ENCODE data around the gene ZCCHC17. TPM values are rescaled to one million over a fixed set of nuclear protein-coding genes. Genes with fewer than 3 reads are reported as not detected.
A peak's percentile ranks its signal among the peaks of the same experiment; 100 is the strongest.
"Not testable (repeated sequence)": the region's sequence is repeated elsewhere in the genome, so short reads cannot be mapped to it uniquely, and the experiment has no call there.

The ZCCHC17 gene
- total RNA-seq, 5 donors from 2014 or later (not counting 1 experiment from before 2014, with no cell fraction given): 13.5 to 21.5 (median 19.8) TPM

- H3K36me3 Mint-ChIP-seq: peaks cover 49% of the 10 kb centered on the region
- Histone ChIP-seq H3K36me3 (ENCODE audit: control insufficient read depth in 2 of 2, extremely low read depth in 1 of 2, insufficient read depth in 1 of 2, low read length in 1 of 2) (peaks cover 17 to 70% of the 10 kb centered on the region in 2 donors), H3K9me3 (no peaks in the 10 kb centered on the region), H3K27ac (ENCODE audit: low read length) (no peak overlapping the region), H3K4me1 (ENCODE audit: control insufficient read depth in 1 of 2, extremely low read depth in 1 of 2, insufficient read depth in 2 of 2, low read length in 2 of 2) (no peaks in the 10 kb centered on the region), H3K4me3 (ENCODE audit: control insufficient read depth in 1 of 2, extremely low read depth in 1 of 2, low read length in 1 of 2) (no peak overlapping the region), H3K27me3 (replicated peaks in 1 of 2; ENCODE audit: control insufficient read depth in 2 of 2, extremely low read depth in 1 of 2, insufficient read depth in 2 of 2, low read length in 1 of 2) (no peaks in the 10 kb centered on the region)
- H3K4me1 Mint-ChIP-seq: peaks cover 2 to 10% (median 9%) of the 10 kb centered on the region in 3 donors
- ChIA-PET CTCF (no interaction called here), POLR2A (interaction anchor here in 1 of 2 donors (1.5 kb wide), 1 partner anchor 23 kb away, joined by 4 read pairs; the partner anchor contains the start of genes SNRNP40 and ZCCHC17)
- H3K27me3 Mint-ChIP-seq: no peaks in the 10 kb centered on the region
- no peaks in the 10 kb centered on the region for H3K9me3 Mint-ChIP-seq
- DNase-seq (no peak), ATAC-seq (replicated peaks in 1 of 4) (no peak)
- WGBS (ENCODE audit: insufficient coverage): 70% methylated on average over 2 of the region's 2 CpGs
- no peak overlapping the region for H3K4me3 Mint-ChIP-seq
- no peak overlapping the region for H3K27ac Mint-ChIP-seq
These were observed 23.2 kb upstream of the ZCCHC17 start for GRCh38 chr1:31273619-31274018.

GRCh38 chr1:31282426-31282825 lies 14.4 kb upstream of the ZCCHC17 start:
- H3K4me1 Mint-ChIP-seq: peaks cover 2 to 11% (median 5%) of the 10 kb centered on the region in 3 donors
- H3K27ac ChIP-seq (ENCODE audit: low read length); H3K9me3 Mint-ChIP-seq; H3K4me3 Mint-ChIP-seq; H3K9me3 ChIP-seq; DNase-seq; ATAC-seq (replicated peaks in 1 of 4); H3K4me1 ChIP-seq (ENCODE audit: control insufficient read depth in 1 of 2, extremely low read depth in 1 of 2, insufficient read depth in 2 of 2, low read length in 2 of 2); CTCF ChIA-PET; H3K27me3 ChIP-seq (replicated peaks in 1 of 2; ENCODE audit: control insufficient read depth in 2 of 2, extremely low read depth in 1 of 2, insufficient read depth in 2 of 2, low read length in 1 of 2); H3K4me3 ChIP-seq (ENCODE audit: control insufficient read depth in 1 of 2, extremely low read depth in 1 of 2, low read length in 1 of 2); H3K27ac Mint-ChIP-seq; POLR2A ChIA-PET; H3K27me3 Mint-ChIP-seq: not testable (repeated sequence)
- no CpG with 5 or more reads among the region's 9 CpGs for whole genome bisulfite sequencing (ENCODE audit: insufficient coverage)
- peaks cover 50% of the 10 kb centered on the region for H3K36me3 Mint-ChIP-seq
- peaks cover 24 to 68% of the 10 kb centered on the region in 2 donors for H3K36me3 ChIP-seq (ENCODE audit: control insufficient read depth in 2 of 2, extremely low read depth in 1 of 2, insufficient read depth in 1 of 2, low read length in 1 of 2)

- H3K4me1 ChIP-seq (ENCODE audit: control insufficient read depth in 1 of 2, extremely low read depth in 1 of 2, insufficient read depth in 2 of 2, low read length in 2 of 2); H3K27ac Mint-ChIP-seq; H3K27me3 ChIP-seq (replicated peaks in 1 of 2; ENCODE audit: control insufficient read depth in 2 of 2, extremely low read depth in 1 of 2, insufficient read depth in 2 of 2, low read length in 1 of 2); H3K4me3 Mint-ChIP-seq; H3K4me3 ChIP-seq (ENCODE audit: control insufficient read depth in 1 of 2, extremely low read depth in 1 of 2, low read length in 1 of 2); DNase-seq; CTCF ChIA-PET; POLR2A ChIA-PET; H3K9me3 Mint-ChIP-seq; ATAC-seq (replicated peaks in 1 of 4); H3K9me3 ChIP-seq; H3K27ac ChIP-seq (ENCODE audit: low read length); H3K27me3 Mint-ChIP-seq: not testable (repeated sequence)
- WGBS (ENCODE audit: insufficient coverage): no CpG with 5 or more reads among the region's 4 CpGs
- peaks cover 3 to 17% (median 4%) of the 10 kb centered on the region in 3 donors for H3K4me1 Mint-ChIP-seq
- peaks cover 45% of the 10 kb centered on the region for H3K36me3 Mint-ChIP-seq
- peaks cover 24 to 78% of the 10 kb centered on the region in 2 donors for H3K36me3 ChIP-seq (ENCODE audit: control insufficient read depth in 2 of 2, extremely low read depth in 1 of 2, insufficient read depth in 1 of 2, low read length in 1 of 2)
These were observed 9.0 kb upstream of the ZCCHC17 start for GRCh38 chr1:31287791-31288190.

- no peaks in the 10 kb centered on the region for H3K4me1 ChIP-seq (ENCODE audit: control insufficient read depth in 1 of 2, extremely low read depth in 1 of 2, insufficient read depth in 2 of 2, low read length in 2 of 2)
- WGBS (ENCODE audit: insufficient coverage): 85% methylated on average over 2 of the region's 4 CpGs
- Mint-ChIP-seq H3K27ac (no peak overlapping the region), H3K9me3 (no peaks in the 10 kb centered on the region), H3K27me3 (no peaks in the 10 kb centered on the region), H3K4me1 (peaks cover 6 to 19% (median 12%) of the 10 kb centered on the region in 3 donors), H3K36me3 (peaks cover 48% of the 10 kb centered on the region), H3K4me3 (no peak overlapping the region)
- no peaks in the 10 kb centered on the region for H3K27me3 ChIP-seq (replicated peaks in 1 of 2; ENCODE audit: control insufficient read depth in 2 of 2, extremely low read depth in 1 of 2, insufficient read depth in 2 of 2, low read length in 1 of 2)
- POLR2A ChIA-PET: no interaction called here
- no peak overlapping the region for H3K4me3 ChIP-seq (ENCODE audit: control insufficient read depth in 1 of 2, extremely low read depth in 1 of 2, low read length in 1 of 2)
- DNase-seq (no peak), ATAC-seq (replicated peaks in 1 of 4) (no peak)
- peaks cover 16 to 76% of the 10 kb centered on the region in 2 donors for H3K36me3 ChIP-seq (ENCODE audit: control insufficient read depth in 2 of 2, extremely low read depth in 1 of 2, insufficient read depth in 1 of 2, low read length in 1 of 2)
- CTCF ChIA-PET: no interaction called here
- H3K27ac ChIP-seq (ENCODE audit: low read length): no peak overlapping the region
- no peaks in the 10 kb centered on the region for H3K9me3 ChIP-seq
These were observed 7.8 kb upstream of the ZCCHC17 start for GRCh38 chr1:31289021-31289420.

GRCh38 chr1:31295874-31296485 lies 852 bp upstream of the ZCCHC17 start:
- 0% methylated on average over 6 of the region's 17 CpGs for WGBS (ENCODE audit: insufficient coverage)
- ChIA-PET POLR2A (interaction anchor here in 1 of 2 donors (0.6 to 1.4 kb wide), 5 partner anchors 12 to 577 kb away, joined by 3 to 6 read pairs (median 4); no protein-coding TSS in a partner anchor), CTCF (interaction anchor here in 1 of 2 donors (1.1 to 1.4 kb wide), 2 partner anchors 134 to 493 kb away, joined by 3 read pairs; no protein-coding TSS in a partner anchor)

GRCh38 chr1:31297277-31298247 lies 730 bp downstream of the ZCCHC17 start:
- no peak overlapping the region for H3K27ac Mint-ChIP-seq

More at GRCh38 chr1:31295874-31296485, 852 bp upstream of the ZCCHC17 start:
- Histone ChIP-seq H3K36me3 (ENCODE audit: control insufficient read depth in 2 of 2, extremely low read depth in 1 of 2, insufficient read depth in 1 of 2, low read length in 1 of 2) (peaks cover 14 to 33% of the 10 kb centered on the region in 2 donors), H3K27me3 (replicated peaks in 1 of 2; ENCODE audit: control insufficient read depth in 2 of 2, extremely low read depth in 1 of 2, insufficient read depth in 2 of 2, low read length in 1 of 2) (no peaks in the 10 kb centered on the region), H3K27ac (ENCODE audit: low read length) (peak overlapping the region; percentile 52), H3K4me3 (ENCODE audit: control insufficient read depth in 1 of 2, extremely low read depth in 1 of 2, low read length in 1 of 2) (peak overlapping the region; percentile 65 to 99), H3K9me3 (no peaks in the 10 kb centered on the region), H3K4me1 (ENCODE audit: control insufficient read depth in 1 of 2, extremely low read depth in 1 of 2, insufficient read depth in 2 of 2, low read length in 2 of 2) (peaks cover 15 to 35% of the 10 kb centered on the region in 2 experiments)
- Mint-ChIP-seq H3K27me3 (no peaks in the 10 kb centered on the region), H3K4me1 (peaks cover 7 to 47% (median 35%) of the 10 kb centered on the region in 3 donors), H3K27ac (peak overlapping the region in 1 of 2 donors; percentile 74), H3K4me3 (no peak overlapping the region), H3K9me3 (no peaks in the 10 kb centered on the region), H3K36me3 (peaks cover 31% of the 10 kb centered on the region)
- ATAC-seq (replicated peaks in 1 of 4) (no peak), DNase-seq (peak in 1 of 35 experiments; percentile 13)

More at GRCh38 chr1:31297277-31298247, 730 bp downstream of the ZCCHC17 start:
- ChIA-PET CTCF (interaction anchor here (0.5 to 1.4 kb wide), 5 partner anchors 46 to 718 kb away, joined by 3 to 6 read pairs (median 3); no protein-coding TSS in a partner anchor), POLR2A (interaction anchor here (0.6 to 1.4 kb wide), 7 partner anchors 11 to 929 kb away, joined by 3 to 6 read pairs (median 5); no protein-coding TSS in a partner anchor)
- peak in 1 of 35 experiments; percentile 1 for DNase-seq
- H3K4me1 Mint-ChIP-seq: peaks cover 9 to 55% (median 40%) of the 10 kb centered on the region in 3 donors
- H3K27ac ChIP-seq (ENCODE audit: low read length): peak overlapping the region; percentile 77
- no peak for ATAC-seq (replicated peaks in 1 of 4)
- H3K36me3 ChIP-seq (ENCODE audit: control insufficient read depth in 2 of 2, extremely low read depth in 1 of 2, insufficient read depth in 1 of 2, low read length in 1 of 2): peaks cover 6 to 18% of the 10 kb centered on the region in 2 donors
- no peaks in the 10 kb centered on the region for H3K27me3 Mint-ChIP-seq
- 7% methylated on average over 18 of the region's 23 CpGs for WGBS (ENCODE audit: insufficient coverage)
- peak overlapping the region; percentile 65 to 99 for H3K4me3 ChIP-seq (ENCODE audit: control insufficient read depth in 1 of 2, extremely low read depth in 1 of 2, low read length in 1 of 2)
- no peaks in the 10 kb centered on the region for H3K27me3 ChIP-seq (replicated peaks in 1 of 2; ENCODE audit: control insufficient read depth in 2 of 2, extremely low read depth in 1 of 2, insufficient read depth in 2 of 2, low read length in 1 of 2)
- H3K9me3 ChIP-seq: no peaks in the 10 kb centered on the region
- no peak overlapping the region for H3K4me3 Mint-ChIP-seq
- no peaks in the 10 kb centered on the region for H3K9me3 Mint-ChIP-seq
- peaks cover 26% of the 10 kb centered on the region for H3K36me3 Mint-ChIP-seq
- peaks cover 15 to 35% of the 10 kb centered on the region in 2 experiments for H3K4me1 ChIP-seq (ENCODE audit: control insufficient read depth in 1 of 2, extremely low read depth in 1 of 2, insufficient read depth in 2 of 2, low read length in 2 of 2)

All from T-cell (primary cell).